IMR-90 (cell line): Measurements from ENCODE around the gene RGMA.

Experiments
- CEBPB ChIP-seq: IDR thresholded peaks from 2 replicates; pipeline ENCODE4 v1.6.1; 2012; ENCODE audit warnings: low read depth, low read length, improper control_type of control experiment
- CTCF ChIP-seq: conservative IDR thresholded peaks from 2 replicates; pipeline ENCODE4 v1.5.1; 2012; ENCODE audit warnings: mild to moderate bottlenecking, low read depth, low read length, improper control_type of control experiment
- MAZ ChIP-seq: IDR thresholded peaks from 2 replicates; pipeline ENCODE4 v1.6.1; 2012; ENCODE audit warnings: low read depth, mild to moderate bottlenecking, low read length, improper control_type of control experiment, moderate library complexity, borderline replicate concordance
- POLR2A ChIP-seq: IDR thresholded peaks from 2 replicates; pipeline ENCODE4 v1.6.1; 2012; ENCODE audit warnings: mild to moderate bottlenecking, low read depth, low read length
- RAD21 ChIP-seq: IDR thresholded peaks from 2 replicates; pipeline ENCODE4 v1.6.1; 2012; ENCODE audit warnings: low read length, improper control_type of control experiment
- RCOR1 ChIP-seq: IDR thresholded peaks from 2 replicates; pipeline ENCODE4 v1.6.1; 2012; ENCODE audit warnings: mild to moderate bottlenecking, low read length, improper control_type of control experiment; ENCODE audit not compliant: insufficient replicate concordance
- RFX5 ChIP-seq: IDR thresholded peaks from 2 replicates; pipeline ENCODE4 v1.8.0; 2012; ENCODE audit warnings: low read depth, mild to moderate bottlenecking, low read length, moderate library complexity
- SMC3 ChIP-seq: fragments of 150-350 bp; IDR thresholded peaks from 2 replicates; pipeline ENCODE4 v1.6.1; 2016; ENCODE audit warnings: low read depth, mild to moderate bottlenecking, antibody characterized with exemption, low read length, moderate library complexity
- TF ChIP-seq, protein P1 (sequence below): fragments of 150-350 bp; IDR thresholded peaks from 2 replicates; pipeline ENCODE4 v1.6.1; 2017; ENCODE audit warnings: mild to moderate bottlenecking, antibody characterized with exemption, low read length, low read depth
- TF ChIP-seq, protein P2 (sequence below): fragments of 150-350 bp; IDR thresholded peaks from 2 replicates; pipeline ENCODE4 v1.6.1; 2016; ENCODE audit warnings: low read depth, mild to moderate bottlenecking, low read length, moderate library complexity, borderline replicate concordance

- TF ChIP-seq CTCF (no peak), POLR2A (no peak), CEBPB (no peak), MAZ (no peak), RCOR1 (no peak), RAD21 (no peak), RFX5 (no peak), SMC3 (no peak)
- TF ChIP-seq, protein P1, sequence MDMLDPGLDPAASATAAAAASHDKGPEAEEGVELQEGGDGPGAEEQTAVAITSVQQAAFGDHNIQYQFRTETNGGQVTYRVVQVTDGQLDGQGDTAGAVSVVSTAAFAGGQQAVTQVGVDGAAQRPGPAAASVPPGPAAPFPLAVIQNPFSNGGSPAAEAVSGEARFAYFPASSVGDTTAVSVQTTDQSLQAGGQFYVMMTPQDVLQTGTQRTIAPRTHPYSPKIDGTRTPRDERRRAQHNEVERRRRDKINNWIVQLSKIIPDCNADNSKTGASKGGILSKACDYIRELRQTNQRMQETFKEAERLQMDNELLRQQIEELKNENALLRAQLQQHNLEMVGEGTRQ = no peak
- TF ChIP-seq, protein P2, sequence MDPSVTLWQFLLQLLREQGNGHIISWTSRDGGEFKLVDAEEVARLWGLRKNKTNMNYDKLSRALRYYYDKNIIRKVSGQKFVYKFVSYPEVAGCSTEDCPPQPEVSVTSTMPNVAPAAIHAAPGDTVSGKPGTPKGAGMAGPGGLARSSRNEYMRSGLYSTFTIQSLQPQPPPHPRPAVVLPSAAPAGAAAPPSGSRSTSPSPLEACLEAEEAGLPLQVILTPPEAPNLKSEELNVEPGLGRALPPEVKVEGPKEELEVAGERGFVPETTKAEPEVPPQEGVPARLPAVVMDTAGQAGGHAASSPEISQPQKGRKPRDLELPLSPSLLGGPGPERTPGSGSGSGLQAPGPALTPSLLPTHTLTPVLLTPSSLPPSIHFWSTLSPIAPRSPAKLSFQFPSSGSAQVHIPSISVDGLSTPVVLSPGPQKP = no peak
Observed at GRCh38 chr15:93059442-93059841, 29.6 kb downstream of the RGMA start.
